HepG2 (cell line): ENCODE measurements around the gene GDF9. TPM values are rescaled to one million over a fixed set of nuclear protein-coding genes. Genes with fewer than 3 reads are reported as not detected.

Experiments
- CENPX ChIP-seq: sonication (generic); formaldehyde crosslinking; IDR thresholded peaks from 2 replicates; pipeline ENCODE4 v1.9.0; 2021; ENCODE audit warnings: mild to moderate bottlenecking, missing genetic modification reagents, moderate library complexity
- DMTF1 ChIP-seq: sonication (generic); formaldehyde crosslinking; IDR thresholded peaks from 2 replicates; pipeline ENCODE4 v1.4.0; 2020; ENCODE audit warnings: mild to moderate bottlenecking, missing genetic modification reagents
- LRRFIP1 ChIP-seq: sonication (generic); formaldehyde crosslinking; conservative IDR thresholded peaks from 2 replicates; pipeline ENCODE4 v1.4.0; 2020; ENCODE audit warnings: missing genetic modification reagents
- MAZ ChIP-seq, 2 experiments: sonication (generic) in 1 of 2; formaldehyde crosslinking in 1 of 2; IDR thresholded peaks; 2 replicates each; pipeline versions ENCODE4 v1.5.0 to v1.6.1; 2012 to 2020; ENCODE audit warnings: low read depth in 2 of 2, mild to moderate bottlenecking in 2 of 2, borderline replicate concordance in 1 of 2, improper control_type of control experiment in 1 of 2, low read length in 1 of 2, missing genetic modification reagents in 1 of 2, moderate library complexity in 1 of 2
- MLX ChIP-seq: IDR thresholded peaks from 2 replicates; pipeline ENCODE4 v1.6.1; 2016
- PBX2 ChIP-seq: IDR thresholded peaks from 2 replicates; pipeline ENCODE4 v1.6.1; 2016; ENCODE audit warnings: control low read depth
- RERE ChIP-seq: IDR thresholded peaks from 2 replicates; pipeline ENCODE4 v1.6.1; 2016; ENCODE audit warnings: low read depth, missing genetic modification reagents, missing compliant biosample characterization
- SIN3A ChIP-seq: IDR thresholded peaks from 2 replicates; pipeline ENCODE4 v1.6.1; 2011; ENCODE audit warnings: low read depth, mild to moderate bottlenecking, control low read depth, low read length, borderline replicate concordance
- TAF1 ChIP-seq: sonication (generic); formaldehyde crosslinking; IDR thresholded peaks from 2 replicates; pipeline ENCODE4 v1.4.0; 2020; ENCODE audit warnings: missing genetic modification reagents
- ZBTB7B ChIP-seq: sonication (generic); formaldehyde crosslinking; IDR thresholded peaks from 2 replicates; pipeline ENCODE4 v1.4.0; 2020; ENCODE audit warnings: missing genetic modification reagents
- ZFP36 ChIP-seq: fragments of 150-350 bp; IDR thresholded peaks from 2 replicates; pipeline ENCODE4 v1.6.1; 2018; ENCODE audit warnings: borderline replicate concordance, low read length, low read depth; ENCODE audit not compliant: partially characterized antibody
- ZFP37 ChIP-seq: sonication (generic); formaldehyde crosslinking; IDR thresholded peaks from 2 replicates; pipeline ENCODE4 v1.4.0; 2020; ENCODE audit warnings: missing genetic modification reagents, borderline replicate concordance
- ZNF12 ChIP-seq: sonication (generic); formaldehyde crosslinking; IDR thresholded peaks from 2 replicates; pipeline ENCODE4 v1.5.0; 2020; ENCODE audit warnings: missing genetic modification reagents
- ZNF317 ChIP-seq: sonication (generic); formaldehyde crosslinking; IDR thresholded peaks from 2 replicates; pipeline ENCODE4 v1.5.0; 2020; ENCODE audit warnings: mild to moderate bottlenecking, missing genetic modification reagents
- ZNF33A ChIP-seq: sonication (generic); formaldehyde crosslinking; IDR thresholded peaks from 2 replicates; pipeline ENCODE4 v1.5.1; 2020; ENCODE audit warnings: missing genetic modification reagents, mild to moderate bottlenecking, moderate library complexity, borderline replicate concordance
- ZNF660 ChIP-seq: sonication (generic); formaldehyde crosslinking; IDR thresholded peaks from 2 replicates; pipeline ENCODE4 v1.5.1; 2020; ENCODE audit warnings: mild to moderate bottlenecking, low read depth, missing genetic modification reagents, borderline replicate concordance
- ZSCAN21 ChIP-seq: sonication (generic); formaldehyde crosslinking; IDR thresholded peaks from 2 replicates; pipeline ENCODE4 v1.8.0; 2022; ENCODE audit warnings: mild to moderate bottlenecking, missing genetic modification reagents, moderate library complexity, borderline replicate concordance
- polyA plus RNA-seq, 8 experiments: library from polyadenylated mRNA; depleted of rRNA in 3 of 8; stranded (reverse) in 7 of 8; unstranded in 1 of 8; fragments of >200 nt; fragmentation: Illumina TruSeq in 4 of 8; extraction: Trizol in 4 of 8; gene quantifications; 2 replicates each; pipeline versions ENCODE4 v1.2.1 to v1.2.3, GENCODE V29; 2011 to 2016; ENCODE audit warnings: low read depth in 4 of 8, missing spikeins in 1 of 8, mixed read lengths in 1 of 8; ENCODE audit not compliant: insufficient read depth in 1 of 8
- total RNA-seq, 5 experiments: library from RNA; depleted of rRNA; stranded (reverse); fragments of >200 nt; fragmentation: Illumina TruSeq; extraction: Trizol; gene quantifications; 2 replicates each; pipeline ENCODE4 v1.2.3, GENCODE V29; 2016; ENCODE audit warnings: low read depth in 1 of 5

Gene GDF9
- total and polyA plus RNA-seq, 2 of the 13 experiments (the other 11 are each of a cell fraction or from before 2014, with no cell fraction given), result 0.33 to 0.38 TPM

- no peak for TF ChIP-seq MLX
- no peak for TF ChIP-seq ZNF12 (CRISPR knock-in tag)
- no peak for TF ChIP-seq ZSCAN21 (CRISPR knock-in tag)
- no peak for TF ChIP-seq ZFP36
- TF ChIP-seq ZBTB7B (CRISPR knock-in tag), result no peak
- no peak for TF ChIP-seq TAF1 (CRISPR knock-in tag)
- no peak for TF ChIP-seq RERE (CRISPR knock-in tag)
- no peak for TF ChIP-seq ZNF660 (CRISPR knock-in tag)
- TF ChIP-seq CENPX (CRISPR knock-in tag), result no peak
- TF ChIP-seq DMTF1 (CRISPR knock-in tag), result no peak
- no peak for TF ChIP-seq ZNF317 (CRISPR knock-in tag)
- no peak for TF ChIP-seq LRRFIP1
- no peak for TF ChIP-seq ZNF33A (CRISPR knock-in tag)
- TF ChIP-seq SIN3A, result no peak
- no peak for TF ChIP-seq PBX2 (CRISPR knock-in tag)
- no peak for TF ChIP-seq ZFP37 (CRISPR knock-in tag)
- TF ChIP-seq MAZ (IDR thresholded peaks at IDR 0.05; ENCODE audit: borderline replicate concordance, low read depth, low read length), result no peak
- no peak for TF ChIP-seq MAZ (CRISPR knock-in tag; IDR thresholded peaks at IDR 0.05; ENCODE audit: low read depth)
Measured at GRCh38 chr5:132905938-132906337, 39.7 kb upstream of the GDF9 start (continued).
